Stimulated activated CD8-positive, alpha-beta memory T cell treated with anti-CD3 and anti-CD28 coated beads, Interleukin-4, amount 100 ng/mL, for 4 hours (primary cell): ENCODE data around the gene ARL15.
"Not testable (repeated sequence)": the region's sequence is repeated elsewhere in the genome, so short reads cannot be mapped to it uniquely, and the experiment has no call there.

ENCODE experiments used
- DNase-seq, 2 donors: peaks; one replicate each; pipeline ENCODE4 v3.0.0-alpha.2; 2020; ENCODE audit warnings: low read depth in 2 of 2, low spot score in 1 of 2

ARL15 gene

DNA sequence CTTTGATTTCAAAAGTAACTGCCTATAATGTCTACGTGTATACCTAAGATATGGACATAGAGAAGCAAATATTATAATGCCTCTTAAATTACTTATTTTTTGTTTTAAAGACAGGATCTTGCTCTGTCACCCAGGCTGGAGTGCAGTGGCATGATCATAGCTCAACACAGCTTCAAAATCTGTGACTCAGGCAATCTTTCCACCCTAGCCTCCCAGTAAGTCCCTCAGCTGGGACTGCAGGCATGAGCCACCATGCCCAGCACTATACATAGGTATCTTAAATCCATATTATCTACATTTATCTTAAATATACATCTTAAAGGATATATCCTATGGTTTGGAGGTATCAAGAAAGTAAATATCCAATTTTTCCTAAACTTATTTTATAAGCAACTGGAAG lies 261.2 kb downstream of the ARL15 start:
- no peak for DNase-seq

DNA sequence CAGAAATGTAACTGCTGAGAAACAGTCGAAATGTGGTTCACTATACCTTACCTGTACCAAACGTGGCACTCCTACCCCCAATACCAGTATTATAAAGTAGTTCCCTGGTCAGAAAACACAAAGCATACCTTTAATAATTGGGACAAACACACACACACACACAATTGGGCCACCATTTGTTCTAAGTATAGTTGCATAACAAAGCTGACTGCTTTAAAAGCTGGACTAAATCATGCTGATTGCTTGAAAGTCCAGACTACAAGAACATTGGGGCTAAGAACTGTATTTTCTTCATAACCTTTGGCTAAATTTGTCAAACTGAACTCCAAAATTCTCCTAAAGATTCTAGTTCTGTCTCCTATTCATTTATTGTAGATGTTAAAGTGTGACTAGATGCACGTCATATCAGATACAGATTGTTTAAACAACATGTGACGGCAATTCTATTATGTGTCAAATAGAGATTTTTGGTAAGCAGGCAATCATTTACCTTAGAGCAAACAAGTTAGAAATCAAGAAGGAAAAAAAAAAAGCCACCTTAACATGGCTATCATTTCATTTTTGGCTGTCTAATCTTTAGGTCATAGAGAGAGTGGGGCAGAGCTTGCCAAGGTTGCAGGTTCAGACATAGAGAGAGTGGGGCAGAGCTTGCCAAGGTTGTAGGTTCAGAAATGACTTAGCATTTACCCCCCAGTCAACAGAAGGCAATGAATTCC lies 265.1 kb downstream of the ARL15 start:
- DNase-seq: no peak

GRCh38 chr5:54044276-54044675 lies 266.1 kb downstream of the ARL15 start:
- not testable (repeated sequence) for DNase-seq

- DNase-seq: no peak
These were observed 269.6 kb downstream of the ARL15 start for GRCh38 chr5:54040804-54041203.

- DNase-seq: no peak
These were observed 270.4 kb downstream of the ARL15 start for GRCh38 chr5:54040018-54040417.

- DNase-seq: no peak
These were observed 273.2 kb downstream of the ARL15 start for GRCh38 chr5:54037205-54037604.

GRCh38 chr5:54030981-54031380 lies 279.4 kb downstream of the ARL15 start:
- no peak for DNase-seq

DNA sequence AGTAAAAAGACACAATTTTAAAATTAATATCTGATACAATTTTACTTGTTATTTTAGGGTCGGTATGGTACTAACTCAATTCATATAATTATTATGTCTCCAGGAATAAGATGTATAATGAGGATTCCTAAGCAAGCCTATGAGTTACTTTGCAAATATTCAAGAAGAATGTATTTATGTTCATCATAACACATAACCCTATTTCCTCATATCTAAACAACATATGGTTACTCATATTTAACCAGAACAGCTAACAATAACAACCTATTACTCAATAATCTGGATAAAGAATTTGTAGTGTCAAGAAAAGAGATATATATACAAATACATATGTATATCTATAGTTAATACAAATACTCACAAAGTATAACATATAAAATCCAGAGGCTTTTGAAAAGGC lies 285.9 kb downstream of the ARL15 start:
- DNase-seq: no peak

DNA sequence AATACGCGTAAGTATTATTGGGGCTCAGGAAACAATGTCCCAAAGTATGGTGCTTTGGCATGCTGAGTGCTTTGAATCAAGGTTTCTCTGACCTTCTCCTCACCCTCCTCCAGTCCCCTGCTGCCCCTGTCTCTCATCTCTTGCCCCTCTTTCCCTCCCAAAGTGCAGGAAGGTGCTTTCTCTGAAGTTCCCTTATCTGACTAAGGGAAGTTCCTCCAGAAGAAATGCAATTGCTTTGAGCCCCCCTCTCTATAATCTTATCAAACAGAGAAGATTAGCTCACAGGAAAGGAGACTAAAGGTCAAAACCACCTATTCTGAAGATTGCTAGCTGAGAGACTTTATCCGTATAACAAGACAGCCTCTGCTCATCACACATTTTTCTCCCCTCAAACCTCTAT lies 288.1 kb downstream of the ARL15 start:
- no peak for DNase-seq

DNA sequence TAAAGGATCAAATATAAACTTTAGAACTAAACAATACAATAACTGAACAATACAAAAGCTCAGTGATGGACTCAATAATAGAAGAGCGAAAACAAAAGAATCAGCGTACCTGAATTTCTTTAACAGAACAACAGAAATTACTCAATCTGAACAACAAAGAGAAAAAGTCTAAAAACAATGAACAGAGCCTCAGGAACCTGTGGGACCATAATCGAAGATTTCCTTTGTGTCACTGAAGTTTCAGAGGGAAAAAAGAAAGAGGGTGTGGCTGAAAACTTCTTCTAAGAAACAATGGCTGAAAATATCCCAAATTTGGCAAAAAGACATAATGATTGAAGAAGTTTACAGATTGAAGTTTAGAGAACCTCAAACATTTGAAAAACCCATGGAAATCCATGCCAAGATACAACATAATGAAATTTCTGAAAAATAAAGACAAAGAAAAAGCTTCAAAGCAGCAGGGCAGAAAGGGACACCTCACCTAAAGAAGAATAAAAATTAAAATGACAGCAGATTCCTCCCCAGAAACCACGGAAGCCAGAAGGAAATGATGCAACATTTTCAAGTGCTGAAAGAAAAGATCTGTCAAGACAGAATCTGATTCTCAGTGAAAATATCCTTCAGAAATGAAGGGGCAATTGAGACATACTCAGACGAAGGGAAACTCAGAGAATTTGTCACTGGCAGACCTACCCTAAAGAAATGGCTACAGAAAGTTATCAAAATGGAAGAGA lies 288.8 kb downstream of the ARL15 start:
- DNase-seq: no peak

DNA sequence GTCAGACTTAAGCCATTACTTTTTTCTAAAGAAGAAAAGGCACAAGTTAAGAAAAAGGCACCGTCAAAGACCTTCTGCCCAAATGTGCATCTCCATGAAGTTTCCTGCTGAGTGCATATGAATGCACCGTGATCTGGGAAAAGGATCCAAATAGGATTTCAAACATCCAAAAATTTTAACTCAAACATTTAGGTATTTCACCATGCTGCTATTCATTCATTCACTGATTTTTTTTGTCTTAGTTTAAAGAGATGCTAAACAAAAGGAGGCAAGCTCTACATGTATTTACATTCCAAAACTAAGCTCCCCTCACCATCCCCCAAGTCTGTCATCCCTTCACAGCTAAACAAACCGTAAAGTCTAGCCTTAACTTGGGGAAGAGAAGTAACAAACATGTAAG lies 291.9 kb downstream of the ARL15 start:
- DNase-seq: no peak

- no peak for DNase-seq
These were observed 292.8 kb downstream of the ARL15 start for GRCh38 chr5:54017580-54017979.

- DNase-seq: no peak
These were observed 296.7 kb downstream of the ARL15 start for GRCh38 chr5:54013556-54014194.

- DNase-seq: no peak
These were observed 300.5 kb downstream of the ARL15 start for GRCh38 chr5:54009828-54010227.

- DNase-seq: no peak
These were observed 301.0 kb downstream of the ARL15 start for GRCh38 chr5:54009357-54009756.

DNA sequence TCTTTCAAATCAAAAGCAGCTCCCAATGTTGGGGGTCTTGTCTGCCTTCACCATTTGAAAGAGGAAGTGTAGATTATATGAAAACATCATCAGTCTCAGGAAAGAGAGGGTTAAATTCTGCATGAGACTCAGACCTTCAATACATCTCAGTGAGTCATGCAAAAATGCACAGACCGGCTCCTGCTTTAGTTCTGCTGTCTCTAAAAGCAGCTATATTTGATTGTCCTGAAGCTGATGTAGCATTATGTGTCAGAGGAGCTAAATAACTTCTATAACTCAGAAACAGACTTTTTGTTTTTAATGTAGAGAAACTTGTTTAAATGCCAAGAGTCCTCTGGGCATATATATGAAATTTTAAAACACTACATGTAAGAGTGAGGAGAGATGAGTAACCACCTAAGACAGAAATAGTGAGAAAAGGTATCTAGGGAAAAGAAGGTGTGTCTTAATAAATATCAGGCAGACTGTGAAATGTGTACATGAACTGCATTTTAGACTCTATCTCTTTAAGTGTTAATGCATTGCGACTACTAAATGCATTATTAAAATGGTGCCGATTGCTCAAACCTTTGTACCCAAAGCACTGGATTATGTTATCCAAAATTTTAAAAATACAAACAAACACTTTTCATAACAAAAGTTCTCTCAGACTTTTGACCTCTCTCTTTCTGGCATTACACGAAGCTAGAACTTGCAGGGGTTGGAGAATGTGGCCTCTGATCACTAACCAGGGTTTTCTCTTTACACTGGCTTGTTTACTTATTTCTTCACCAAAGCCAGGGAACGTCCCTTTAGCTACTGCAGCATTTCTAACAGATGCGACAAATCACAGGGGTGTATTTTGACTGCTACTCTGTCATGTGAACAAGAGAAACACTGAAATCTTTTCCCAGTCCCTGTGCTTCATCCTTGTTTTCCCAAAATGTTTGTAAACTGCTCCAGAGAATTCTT lies 302.3 kb downstream of the ARL15 start:
- no peak for DNase-seq

DNA sequence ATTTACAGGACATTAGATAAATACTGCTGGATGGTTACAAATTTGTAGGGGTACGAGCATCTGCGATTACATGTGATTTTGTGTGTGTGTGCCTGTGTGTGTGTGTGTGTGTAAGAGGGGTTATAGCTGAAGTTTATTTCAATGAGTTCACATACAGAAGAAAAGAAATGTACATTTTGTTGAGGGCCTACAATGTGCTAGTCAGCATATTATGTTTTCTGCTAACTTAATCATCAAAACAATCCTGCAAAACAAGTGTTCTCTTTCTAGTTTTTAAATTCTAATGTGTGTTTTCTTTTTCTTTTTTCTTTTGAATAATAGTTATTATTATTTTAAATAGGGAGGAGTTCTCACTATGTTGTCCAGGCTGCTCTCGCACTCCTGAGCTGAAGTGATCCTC lies 305.7 kb downstream of the ARL15 start:
- DNase-seq: no peak

DNA sequence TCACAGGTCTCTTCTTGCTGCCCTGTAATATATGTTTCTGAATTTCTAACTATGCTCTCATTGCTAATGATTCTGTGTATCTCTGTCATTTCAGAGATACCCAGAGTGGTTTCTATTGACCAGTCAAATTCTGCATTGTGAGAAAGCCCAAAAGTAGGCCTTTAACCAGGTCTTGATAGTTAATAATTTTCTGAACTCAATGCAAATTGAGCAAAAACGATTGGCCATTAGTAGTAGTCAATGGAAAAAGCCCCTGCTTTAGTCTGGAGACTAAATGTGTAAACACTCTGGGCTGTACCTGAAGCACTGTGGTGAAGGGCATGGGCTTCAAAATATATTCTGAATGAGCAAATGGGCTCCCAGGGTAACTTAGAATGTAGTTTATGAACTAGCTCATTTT lies 307.6 kb downstream of the ARL15 start:
- DNase-seq: no peak

DNA sequence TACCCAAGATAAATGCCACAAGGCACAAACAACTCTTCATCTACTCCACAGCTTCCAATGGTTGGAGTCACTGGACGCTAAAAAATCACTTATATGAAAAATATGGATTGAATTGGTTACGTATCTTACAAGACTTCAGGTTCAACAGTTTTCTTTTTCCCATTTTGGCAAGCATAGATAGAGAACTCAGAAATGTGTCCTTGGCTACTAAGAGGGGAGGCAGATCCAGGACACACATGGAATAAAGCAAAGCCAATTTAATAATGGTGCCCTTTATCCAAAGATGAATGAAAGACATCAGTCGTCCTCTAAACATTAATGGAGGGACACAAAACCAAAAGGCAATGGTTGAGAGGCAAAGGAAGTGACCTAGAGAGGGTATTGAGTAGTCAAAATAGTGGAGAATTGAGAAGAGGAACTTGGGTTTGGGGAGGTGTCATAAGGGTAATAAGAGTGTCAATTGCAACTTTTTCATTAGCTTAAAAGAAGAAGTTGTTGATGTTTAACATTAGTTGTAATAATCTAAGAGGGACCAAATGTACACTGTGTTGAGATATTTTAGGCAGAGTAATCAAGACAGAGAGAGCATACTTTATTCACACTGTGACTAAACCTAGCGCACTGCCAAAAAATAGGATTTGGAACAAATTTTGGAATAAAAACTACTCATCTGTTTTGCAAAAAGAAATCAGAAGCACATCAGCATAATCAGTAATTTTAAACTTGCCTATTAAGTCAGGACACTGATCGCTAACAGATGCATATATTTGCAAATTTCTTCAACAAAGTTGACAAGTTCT lies 308.2 kb downstream of the ARL15 start:
- DNase-seq: no peak

- no peak for DNase-seq
These were observed 310.4 kb downstream of the ARL15 start for GRCh38 chr5:54000011-54000410.
